ENCODE data around the gene NFIA. TPM values are rescaled to one million over a fixed set of nuclear protein-coding genes. Genes with fewer than 3 reads are reported as not detected.

NFIA gene
- total RNA-seq, 1 experiment from 2014 or later: 65.4 TPM

DNA sequence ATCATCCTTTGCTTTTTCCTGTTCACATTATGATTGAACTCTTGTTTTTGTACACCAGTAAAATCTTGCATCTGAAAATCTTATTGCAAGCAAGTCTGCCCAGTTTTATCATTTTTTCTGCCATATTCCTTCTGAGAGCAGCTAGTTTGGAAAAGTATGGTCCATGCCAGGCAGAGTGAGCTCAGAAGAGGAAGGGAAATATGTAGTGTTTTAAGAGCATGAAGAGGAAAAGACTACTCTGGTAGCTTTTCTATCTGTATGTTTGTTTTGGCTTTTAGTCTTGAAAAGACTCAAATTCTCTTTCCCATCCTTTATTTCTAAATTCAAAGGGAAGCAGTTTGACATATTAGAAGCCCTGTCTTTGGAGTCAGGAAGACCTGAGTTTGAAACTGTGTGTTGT, 125.8 kb downstream of the NFIA start:
- intact Hi-C loops (cut with micrococcal nuclease; ENCODE audit: unreplicated experiment): no loop called here
- H3K27me3 ChIP-seq (replicated peaks; ENCODE audit: insufficient read depth, low read depth, low read length, poor library complexity): no peaks in the 10 kb centered on the region
- no peak for DNase-seq (ENCODE audit: low spot score)
- TF ChIP-seq CTCF (conservative IDR thresholded peaks at IDR 0.05; ENCODE audit: low read depth, low read length) (no peak), EZH2 (IDR thresholded peaks at IDR 0.05; ENCODE audit: borderline replicate concordance, low read depth, low read length, poor library complexity, severe bottlenecking) (no peak)
- no peaks in the 10 kb centered on the region for H3K36me3 ChIP-seq (ENCODE audit: insufficient read depth, low read length, poor library complexity, severe bottlenecking)
- BruUV-seq (replicated peaks): no TSS peak
- CTCF ChIA-PET: no interaction called here
- H3K27ac ChIP-seq (ENCODE audit: low read depth, low read length, poor library complexity, severe bottlenecking): no peak overlapping the region
- H3K9me3 ChIP-seq (ENCODE audit: low read depth, low read length, poor library complexity, severe bottlenecking): no peaks in the 10 kb centered on the region
- no peak overlapping the region for H3K4me3 ChIP-seq (ENCODE audit: low read depth, low read length, poor library complexity, severe bottlenecking)
- POLR2A ChIA-PET (ENCODE audit: low non-redundant PET): no interaction called here
- peaks cover 7% of the 10 kb centered on the region for H3K4me1 ChIP-seq (ENCODE audit: insufficient read depth, low read length, poor library complexity, severe bottlenecking)

- CTCF ChIA-PET: no interaction called here
- Histone ChIP-seq H3K4me1 (ENCODE audit: insufficient read depth, low read length, poor library complexity, severe bottlenecking) (peaks cover 7% of the 10 kb centered on the region), H3K9me3 (ENCODE audit: low read depth, low read length, poor library complexity, severe bottlenecking) (no peaks in the 10 kb centered on the region), H3K36me3 (ENCODE audit: insufficient read depth, low read length, poor library complexity, severe bottlenecking) (no peaks in the 10 kb centered on the region), H3K27ac (ENCODE audit: low read depth, low read length, poor library complexity, severe bottlenecking) (no peak overlapping the region), H3K27me3 (replicated peaks; ENCODE audit: insufficient read depth, low read depth, low read length, poor library complexity) (no peaks in the 10 kb centered on the region), H3K4me3 (ENCODE audit: low read depth, low read length, poor library complexity, severe bottlenecking) (no peak overlapping the region)
- DNase-seq (ENCODE audit: low spot score): no peak
- no TSS peak for BruUV-seq (replicated peaks)
- TF ChIP-seq EZH2 (IDR thresholded peaks at IDR 0.05; ENCODE audit: borderline replicate concordance, low read depth, low read length, poor library complexity, severe bottlenecking) (no peak), CTCF (conservative IDR thresholded peaks at IDR 0.05; ENCODE audit: low read depth, low read length) (no peak)
- intact Hi-C loops (cut with micrococcal nuclease; ENCODE audit: unreplicated experiment): no loop called here
- POLR2A ChIA-PET (ENCODE audit: low non-redundant PET): no interaction called here
Measured at GRCh38 chr1:61208831-61209230, 126.5 kb downstream of the NFIA start.

- Histone ChIP-seq H3K36me3 (ENCODE audit: insufficient read depth, low read length, poor library complexity, severe bottlenecking) (no peaks in the 10 kb centered on the region), H3K27ac (ENCODE audit: low read depth, low read length, poor library complexity, severe bottlenecking) (no peak overlapping the region), H3K9me3 (ENCODE audit: low read depth, low read length, poor library complexity, severe bottlenecking) (no peaks in the 10 kb centered on the region), H3K4me3 (ENCODE audit: low read depth, low read length, poor library complexity, severe bottlenecking) (no peak overlapping the region), H3K27me3 (replicated peaks; ENCODE audit: insufficient read depth, low read depth, low read length, poor library complexity) (no peaks in the 10 kb centered on the region), H3K4me1 (ENCODE audit: insufficient read depth, low read length, poor library complexity, severe bottlenecking) (peaks cover 19% of the 10 kb centered on the region)
- intact Hi-C loops (cut with micrococcal nuclease; ENCODE audit: unreplicated experiment): no loop called here
- no peak for DNase-seq (ENCODE audit: low spot score)
- TF ChIP-seq CTCF (conservative IDR thresholded peaks at IDR 0.05; ENCODE audit: low read depth, low read length): peak; percentile 37
- no peak for TF ChIP-seq EZH2 (IDR thresholded peaks at IDR 0.05; ENCODE audit: borderline replicate concordance, low read depth, low read length, poor library complexity, severe bottlenecking)
- ChIA-PET POLR2A (ENCODE audit: low non-redundant PET) (no interaction called here), CTCF (no interaction called here)
- no TSS peak for BruUV-seq (replicated peaks)
Measured at GRCh38 chr1:61210435-61211154, 128.2 kb downstream of the NFIA start.
